Gastroesophageal sphincter (tissue), 4 donors: Measurements from ENCODE around the gene IL13RA2. TPM values are rescaled to one million over a fixed set of nuclear protein-coding genes. Genes with fewer than 3 reads are reported as not detected.

Experiments used
- ATAC-seq: fragments of 150-250 bp; one replicate; pipeline ENCODE4 v1.9.1; 2016; ENCODE audit warnings: mild to moderate bottlenecking, moderate library complexity
- H3K27ac ChIP-seq, 4 donors: fragments of 200-600 bp; sonication (generic) in 3 of 4; 1 replicate in 3 of 4; 2 replicates in 1 of 4; pipeline ENCODE4 v1.5.1; 2016 to 2019
- H3K27me3 ChIP-seq: fragments of 200-600 bp; sonication (generic); one replicate; pipeline ENCODE4 v1.5.1; 2019
- H3K36me3 ChIP-seq, 2 donors: fragments of 200-600 bp; sonication (generic); one replicate each; pipeline ENCODE4 v1.5.1; 2019; ENCODE audit warnings: control low read depth in 1 of 2
- H3K4me1 ChIP-seq, 3 donors: fragments of 200-600 bp; sonication (generic); 1 replicate in 2 of 3; 2 replicates in 1 of 3; pipeline ENCODE4 v1.5.1; 2016 to 2019; ENCODE audit warnings: control low read depth in 2 of 3
- H3K4me3 ChIP-seq, 2 donors: fragments of 200-600 bp; sonication (generic); one replicate each; pipeline ENCODE4 v1.5.1; 2019; ENCODE audit warnings: mild to moderate bottlenecking in 1 of 2, moderate library complexity in 1 of 2
- H3K9me3 ChIP-seq, 3 donors: fragments of 200-600 bp; sonication (generic); one replicate each; pipeline ENCODE4 v1.5.1; 2017 to 2019; ENCODE audit warnings: control low read depth in 2 of 3
- CTCF ChIP-seq, 4 experiments: fragments of 200-600 bp in 2 of 4; fragments of 450-650 bp in 2 of 4; sonication (generic) in 1 of 4; IDR thresholded peaks; one replicate each; pipeline ENCODE4 v1.5.1; 2017 to 2019; ENCODE audit warnings: antibody characterized with exemption in 4 of 4, mild to moderate bottlenecking in 2 of 4, moderate library complexity in 2 of 4
- EP300 ChIP-seq: sonication (generic); formaldehyde crosslinking; IDR thresholded peaks from one replicate; pipeline ENCODE4 v1.6.1; 2017; ENCODE audit warnings: antibody characterized with exemption, mild to moderate bottlenecking
- POLR2A ChIP-seq, 2 donors: fragments of 450-650 bp; IDR thresholded peaks; one replicate each; pipeline ENCODE4 v1.6.1; 2017; ENCODE audit warnings: antibody characterized with exemption in 2 of 2, mild to moderate bottlenecking in 2 of 2, moderate library complexity in 1 of 2
- POLR2AphosphoS5 ChIP-seq: sonication (generic); formaldehyde crosslinking; IDR thresholded peaks from one replicate; pipeline ENCODE4 v1.6.1; 2017; ENCODE audit warnings: antibody characterized with exemption
- WGBS, 2 donors: methylation state at CpG; one replicate each; pipeline ENCODE4 v1.1.5; 2018; ENCODE audit warnings: low coverage in 1 of 2; 5-methylcytosine and 5-hydroxymethylcytosine counted together
- total RNA-seq, 4 donors: library from RNA; depleted of rRNA; stranded (reverse); fragments of >200 nt; gene quantifications; one replicate each; pipeline ENCODE4 v1.1.0, GENCODE V29; 2016

IL13RA2 gene
- total RNA-seq, 4 donors from 2014 or later = 0.22 to 1.3 TPM; not detected in 2

GRCh38 chrX:115013705-115014104 is 3.7 kb downstream of the IL13RA2 start:
- Histone ChIP-seq H3K4me1 (no peaks in the 10 kb centered on the region), H3K9me3 (no peaks in the 10 kb centered on the region), H3K27ac (no peak overlapping the region), H3K27me3 (no peaks in the 10 kb centered on the region), H3K4me3 (no peak overlapping the region), H3K36me3 (no peaks in the 10 kb centered on the region)
- ATAC-seq = no peak
- WGBS, 2 donors = 54 to 75% methylated on average over 3 of the region's 3 CpGs
- TF ChIP-seq POLR2A (IDR thresholded peaks at IDR 0.05) = no peak

GRCh38 chrX:115011428-115011827 is 6.0 kb downstream of the IL13RA2 start:
- Histone ChIP-seq H3K27me3 (no peaks in the 10 kb centered on the region), H3K9me3 (no peaks in the 10 kb centered on the region), H3K4me1 (no peaks in the 10 kb centered on the region), H3K4me3 (no peak overlapping the region), H3K36me3 (no peaks in the 10 kb centered on the region), H3K27ac (no peak overlapping the region)
- no peak for ATAC-seq
- TF ChIP-seq POLR2AphosphoS5 (no peak), POLR2A (IDR thresholded peaks at IDR 0.05) (no peak), EP300 (no peak)
- WGBS, 2 donors = 63 to 73% methylated on average over 1 of the region's 1 CpG

GRCh38 chrX:114999906-115000305 is 17.5 kb downstream of the IL13RA2 start:
- no peak overlapping the region for H3K4me3 ChIP-seq
- H3K4me1 ChIP-seq = no peaks in the 10 kb centered on the region
- TF ChIP-seq POLR2AphosphoS5 (no peak), POLR2A (IDR thresholded peaks at IDR 0.05) (no peak), CTCF (IDR thresholded peaks at IDR 0.05) (no peak), EP300 (no peak)
- H3K27me3 ChIP-seq = no peaks in the 10 kb centered on the region
- no peak overlapping the region for H3K27ac ChIP-seq
- no peaks in the 10 kb centered on the region for H3K36me3 ChIP-seq
- no peaks in the 10 kb centered on the region for H3K9me3 ChIP-seq
- ATAC-seq = no peak
- WGBS, 2 donors = 60 to 90% methylated on average over 5 of the region's 6 CpGs

GRCh38 chrX:114997779-114998178 is 19.6 kb downstream of the IL13RA2 start:
- H3K4me3 ChIP-seq = no peak overlapping the region
- H3K9me3 ChIP-seq = no peaks in the 10 kb centered on the region
- H3K27ac ChIP-seq = no peak overlapping the region
- H3K36me3 ChIP-seq = no peaks in the 10 kb centered on the region
- no peaks in the 10 kb centered on the region for H3K27me3 ChIP-seq
- H3K4me1 ChIP-seq = no peaks in the 10 kb centered on the region
- 49 to 88% methylated on average over 1 to 2 of the region's 2 CpGs for WGBS, 2 donors
- ATAC-seq = no peak
- no peak for TF ChIP-seq EP300

- no peaks in the 10 kb centered on the region for H3K27me3 ChIP-seq
- no peaks in the 10 kb centered on the region for H3K4me1 ChIP-seq
- no peak overlapping the region for H3K27ac ChIP-seq
- no peak for TF ChIP-seq POLR2AphosphoS5
- no peak for TF ChIP-seq POLR2A (IDR thresholded peaks at IDR 0.05)
- TF ChIP-seq EP300 = no peak
- H3K4me3 ChIP-seq = no peak overlapping the region
- 77 to 86% methylated on average over 5 of the region's 5 CpGs for WGBS, 2 donors
- ATAC-seq = no peak
- no peaks in the 10 kb centered on the region for H3K9me3 ChIP-seq
- no peaks in the 10 kb centered on the region for H3K36me3 ChIP-seq
These were observed 31.3 kb downstream of the IL13RA2 start for GRCh38 chrX:114985967-114986592.

GRCh38 chrX:114976292-114976691 is 41.1 kb downstream of the IL13RA2 start:
- ATAC-seq = no peak
- H3K9me3 ChIP-seq = no peaks in the 10 kb centered on the region
- WGBS, 2 donors = 60 to 80% methylated on average over 1 to 2 of the region's 2 CpGs
- H3K4me3 ChIP-seq = no peak overlapping the region
- TF ChIP-seq POLR2AphosphoS5 = no peak
- no peak for TF ChIP-seq EP300
- TF ChIP-seq CTCF (IDR thresholded peaks at IDR 0.05) = no peak
- no peak for TF ChIP-seq POLR2A (IDR thresholded peaks at IDR 0.05)
- H3K27ac ChIP-seq = no peak overlapping the region
- no peaks in the 10 kb centered on the region for H3K36me3 ChIP-seq
- no peaks in the 10 kb centered on the region for H3K4me1 ChIP-seq
- H3K27me3 ChIP-seq = no peaks in the 10 kb centered on the region

- Histone ChIP-seq H3K27ac (no peak overlapping the region), H3K36me3 (no peaks in the 10 kb centered on the region), H3K4me1 (no peaks in the 10 kb centered on the region), H3K4me3 (no peak overlapping the region), H3K9me3 (no peaks in the 10 kb centered on the region), H3K27me3 (no peaks in the 10 kb centered on the region)
- ATAC-seq = no peak
- TF ChIP-seq CTCF (IDR thresholded peaks at IDR 0.05) = no peak
- TF ChIP-seq EP300 = no peak
- TF ChIP-seq POLR2AphosphoS5 = no peak
- no peak for TF ChIP-seq POLR2A (IDR thresholded peaks at IDR 0.05)
These were observed 44.4 kb downstream of the IL13RA2 start for GRCh38 chrX:114973013-114973412.
